NCI-H446 treated with DMSO at 0.1 percent for 48 hours (cell line): ENCODE data around the gene CTSA.
A peak's percentile ranks its signal among the peaks of the same experiment; 100 is the strongest.
"Not testable (repeated sequence)": the region's sequence is repeated elsewhere in the genome, so short reads cannot be mapped to it uniquely, and the experiment has no call there.

ENCODE experiments used
- DNase-seq: peaks from one replicate; lab custom pipeline; 2025; lab: John Stamatoyannopoulos, UW

Gene CTSA

GRCh38 chr20:45918779-45919537, 27.8 kb downstream of the CTSA start:
- no peak for DNase-seq

- no peak for DNase-seq
Measured at GRCh38 chr20:45919542-45920399, 28.6 kb downstream of the CTSA start.

- DNase-seq, result no peak
Measured at GRCh38 chr20:45920462-45921336, 29.6 kb downstream of the CTSA start.

GRCh38 chr20:45921337-45922189, 30.4 kb downstream of the CTSA start:
- no peak for DNase-seq

- no peak for DNase-seq
Measured at GRCh38 chr20:45924391-45925261, 33.5 kb downstream of the CTSA start.

GRCh38 chr20:45925821-45926506, 34.8 kb downstream of the CTSA start:
- no peak for DNase-seq

GRCh38 chr20:45926731-45927070, 35.6 kb downstream of the CTSA start:
- no peak for DNase-seq

GRCh38 chr20:45927071-45927878, 36.1 kb downstream of the CTSA start:
- DNase-seq, result no peak

- not testable (repeated sequence) for DNase-seq
Measured at GRCh38 chr20:45931680-45932079, 40.5 kb downstream of the CTSA start.

- peak; percentile 67 for DNase-seq
Measured at GRCh38 chr20:45933266-45934045, 42.3 kb downstream of the CTSA start.

GRCh38 chr20:45934046-45934585, 43.0 kb downstream of the CTSA start:
- peak; percentile 61 for DNase-seq

GRCh38 chr20:45934586-45935415, 43.7 kb downstream of the CTSA start, which contains the start of gene PCIF1:
PCIF1 (plus strand) TSS chr20:45934683; CDS start chr20:45939000, 4,317 bp downstream.
- peak; percentile 91 for DNase-seq

- no peak for DNase-seq
Measured at GRCh38 chr20:45935416-45936046, 44.4 kb downstream of the CTSA start.

GRCh38 chr20:45937765-45938164, 46.6 kb downstream of the CTSA start:
- DNase-seq, result no peak

- DNase-seq, result no peak
Measured at GRCh38 chr20:45938727-45939438, 47.7 kb downstream of the CTSA start.

- no peak for DNase-seq
Measured at GRCh38 chr20:45940053-45940452, 48.9 kb downstream of the CTSA start.
